A673 (cell line): ENCODE measurements around the gene TMIGD3. TPM values are rescaled to one million over a fixed set of nuclear protein-coding genes. Genes with fewer than 3 reads are reported as not detected.

Experiments used
- BruUV-seq: library from RNA; stranded (reverse); fragments of 400-500 nt; replicated peaks from 2 replicates; lab custom pipeline; 2021; lab: Mats Ljungman, UMichigan
- CTCF ChIA-PET: fragments of 300-600 bp; sonication (Branson Sonifier 250); formaldehyde crosslinking; loops from one replicate; lab custom pipeline; 2022; ENCODE audit warnings: antibody characterized with exemption; lab: Charles Lee
- POLR2A ChIA-PET: fragments of 300-600 bp; sonication (Branson Sonifier 250); formaldehyde crosslinking; loops from one replicate; lab custom pipeline; 2022; ENCODE audit warnings: antibody characterized with exemption; ENCODE audit not compliant: low non-redundant PET; lab: Charles Lee
- DNase-seq: peaks from one replicate; pipeline ENCODE4 v3.0.0-alpha.2; 2015; ENCODE audit warnings: low spot score
- H3K27ac ChIP-seq: fragments of 200-600 bp; sonication (generic); 2 replicates; pipeline ENCODE4 v1.5.1; 2016; ENCODE audit warnings: mixed run types, low read depth, mild to moderate bottlenecking, mixed read lengths, antibody characterized with exemption, low read length; ENCODE audit not compliant: poor library complexity, severe bottlenecking
- H3K27me3 ChIP-seq: fragments of 200-600 bp; sonication (generic); replicated peaks from 2 replicates; pipeline ENCODE4 v1.6.1; 2017; ENCODE audit warnings: mixed run types, low read depth, mild to moderate bottlenecking, mixed read lengths, antibody characterized with exemption, low read length; ENCODE audit not compliant: insufficient read depth, poor library complexity
- H3K36me3 ChIP-seq: fragments of 200-600 bp; sonication (generic); 2 replicates; pipeline ENCODE4 v1.6.1; 2016; ENCODE audit warnings: mixed run types, mild to moderate bottlenecking, mixed read lengths, antibody characterized with exemption, low read length; ENCODE audit not compliant: insufficient read depth, poor library complexity, severe bottlenecking
- H3K4me1 ChIP-seq: fragments of 200-600 bp; sonication (generic); 2 replicates; pipeline ENCODE4 v1.6.1; 2017; ENCODE audit warnings: mixed run types, mild to moderate bottlenecking, mixed read lengths, antibody characterized with exemption, low read length; ENCODE audit not compliant: insufficient read depth, poor library complexity, severe bottlenecking
- H3K4me3 ChIP-seq: fragments of 200-600 bp; sonication (generic); 2 replicates; pipeline ENCODE4 v1.5.1; 2016; ENCODE audit warnings: low read depth, mixed run types, mild to moderate bottlenecking, mixed read lengths, low read length; ENCODE audit not compliant: poor library complexity, severe bottlenecking
- H3K9me3 ChIP-seq: fragments of 200-600 bp; sonication (generic); 2 replicates; pipeline ENCODE4 v1.6.1; 2016; ENCODE audit warnings: mixed run types, low read depth, mild to moderate bottlenecking, mixed read lengths, antibody characterized with exemption, low read length; ENCODE audit not compliant: poor library complexity, severe bottlenecking
- EZH2 ChIP-seq: fragments of 200-600 bp; sonication (generic); IDR thresholded peaks from 2 replicates; pipeline ENCODE4 v1.6.1; 2017; ENCODE audit warnings: borderline replicate concordance, low read depth, mild to moderate bottlenecking, mixed read lengths, antibody characterized with exemption, low read length; ENCODE audit not compliant: poor library complexity, severe bottlenecking
- intact Hi-C: fragments of 100-400 bp; cut with micrococcal nuclease; formaldehyde crosslinking; loops from one replicate; pipeline ENCODE4 v1.10.0; 2022; ENCODE audit not compliant: unreplicated experiment
- total RNA-seq: library from RNA; stranded (reverse); gene quantifications from 2 replicates; pipeline ENCODE4 v1.2.3, GENCODE V29; 2021
- TF ChIP-seq, protein P1 (sequence below): fragments of 300-800, 200-600 bp; sonication (generic); conservative IDR thresholded peaks from 2 replicates; pipeline ENCODE4 v1.5.1; 2017; ENCODE audit warnings: low read depth, mild to moderate bottlenecking, antibody characterized with exemption, low read length, moderate library complexity, mixed read lengths

TMIGD3 gene
- total RNA-seq, 1 experiment from 2014 or later, result not detected

DNA sequence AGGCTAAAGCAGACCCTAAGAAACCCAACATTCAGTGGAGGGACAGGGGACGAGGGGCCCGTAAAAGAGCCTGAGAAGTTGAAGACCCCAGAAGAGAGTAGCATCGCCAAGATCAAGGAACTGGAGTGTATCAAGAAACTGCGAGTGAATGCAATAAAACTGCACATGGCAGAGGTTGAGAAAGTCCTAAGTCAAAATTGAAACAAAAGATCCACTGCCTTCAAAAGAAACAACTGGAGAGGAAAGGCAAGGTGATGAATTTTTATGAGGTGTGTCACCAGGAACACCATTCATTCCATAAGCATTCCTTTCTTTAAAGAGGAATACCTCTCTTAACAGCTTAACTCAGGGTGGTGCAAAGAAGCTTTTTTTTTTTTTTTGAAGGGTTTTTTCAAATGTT lies 38.3 kb upstream of the TMIGD3 start:
- TF ChIP-seq EZH2, result no peak
- TF ChIP-seq, protein P1, sequence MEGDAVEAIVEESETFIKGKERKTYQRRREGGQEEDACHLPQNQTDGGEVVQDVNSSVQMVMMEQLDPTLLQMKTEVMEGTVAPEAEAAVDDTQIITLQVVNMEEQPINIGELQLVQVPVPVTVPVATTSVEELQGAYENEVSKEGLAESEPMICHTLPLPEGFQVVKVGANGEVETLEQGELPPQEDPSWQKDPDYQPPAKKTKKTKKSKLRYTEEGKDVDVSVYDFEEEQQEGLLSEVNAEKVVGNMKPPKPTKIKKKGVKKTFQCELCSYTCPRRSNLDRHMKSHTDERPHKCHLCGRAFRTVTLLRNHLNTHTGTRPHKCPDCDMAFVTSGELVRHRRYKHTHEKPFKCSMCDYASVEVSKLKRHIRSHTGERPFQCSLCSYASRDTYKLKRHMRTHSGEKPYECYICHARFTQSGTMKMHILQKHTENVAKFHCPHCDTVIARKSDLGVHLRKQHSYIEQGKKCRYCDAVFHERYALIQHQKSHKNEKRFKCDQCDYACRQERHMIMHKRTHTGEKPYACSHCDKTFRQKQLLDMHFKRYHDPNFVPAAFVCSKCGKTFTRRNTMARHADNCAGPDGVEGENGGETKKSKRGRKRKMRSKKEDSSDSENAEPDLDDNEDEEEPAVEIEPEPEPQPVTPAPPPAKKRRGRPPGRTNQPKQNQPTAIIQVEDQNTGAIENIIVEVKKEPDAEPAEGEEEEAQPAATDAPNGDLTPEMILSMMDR, result no peak
- Histone ChIP-seq H3K27ac (no peak overlapping the region), H3K9me3 (no peaks in the 10 kb centered on the region), H3K4me3 (no peak overlapping the region), H3K36me3 (no peaks in the 10 kb centered on the region), H3K27me3 (peaks cover 32% of the 10 kb centered on the region), H3K4me1 (no peaks in the 10 kb centered on the region)
- no TSS peak for BruUV-seq
- intact Hi-C loops, result no loop called here
- ChIA-PET CTCF (interaction anchor here (0.6 kb wide), 1 partner anchor 88 kb away, joined by 4 read pairs; no protein-coding TSS in a partner anchor), POLR2A (interaction anchor here (0.6 kb wide), 1 partner anchor 142 kb away, joined by 3 read pairs; no protein-coding TSS in a partner anchor)
- DNase-seq, result no peak

DNA sequence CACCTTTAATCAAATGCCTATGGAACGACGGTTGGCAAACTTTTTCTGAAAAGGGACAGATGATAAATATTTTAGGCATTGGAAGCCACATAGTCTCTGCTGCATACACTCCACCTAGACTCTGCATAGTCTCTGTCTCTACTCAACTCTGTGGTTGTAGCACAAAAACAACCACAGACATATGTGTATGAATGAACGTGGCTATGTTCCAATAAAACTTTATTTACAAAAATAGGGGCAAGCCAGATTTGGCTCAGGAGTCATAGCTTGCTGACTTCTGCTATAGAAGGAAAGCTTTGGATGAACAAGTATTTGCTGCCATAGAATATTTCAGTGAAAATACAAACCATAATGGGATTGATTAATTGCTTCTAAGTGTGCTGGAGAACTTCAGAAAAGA lies 37.5 kb upstream of the TMIGD3 start:
- ChIA-PET POLR2A (no interaction called here), CTCF (no interaction called here)
- TF ChIP-seq, protein P1, result no peak
- TF ChIP-seq EZH2, result no peak
- no peaks in the 10 kb centered on the region for H3K4me1 ChIP-seq
- H3K27ac ChIP-seq, result no peak overlapping the region
- no peak overlapping the region for H3K4me3 ChIP-seq
- no peak for DNase-seq
- intact Hi-C loops, result no loop called here
- no TSS peak for BruUV-seq
- H3K27me3 ChIP-seq, result peaks cover 28% of the 10 kb centered on the region
- H3K36me3 ChIP-seq, result no peaks in the 10 kb centered on the region
- no peaks in the 10 kb centered on the region for H3K9me3 ChIP-seq

DNA sequence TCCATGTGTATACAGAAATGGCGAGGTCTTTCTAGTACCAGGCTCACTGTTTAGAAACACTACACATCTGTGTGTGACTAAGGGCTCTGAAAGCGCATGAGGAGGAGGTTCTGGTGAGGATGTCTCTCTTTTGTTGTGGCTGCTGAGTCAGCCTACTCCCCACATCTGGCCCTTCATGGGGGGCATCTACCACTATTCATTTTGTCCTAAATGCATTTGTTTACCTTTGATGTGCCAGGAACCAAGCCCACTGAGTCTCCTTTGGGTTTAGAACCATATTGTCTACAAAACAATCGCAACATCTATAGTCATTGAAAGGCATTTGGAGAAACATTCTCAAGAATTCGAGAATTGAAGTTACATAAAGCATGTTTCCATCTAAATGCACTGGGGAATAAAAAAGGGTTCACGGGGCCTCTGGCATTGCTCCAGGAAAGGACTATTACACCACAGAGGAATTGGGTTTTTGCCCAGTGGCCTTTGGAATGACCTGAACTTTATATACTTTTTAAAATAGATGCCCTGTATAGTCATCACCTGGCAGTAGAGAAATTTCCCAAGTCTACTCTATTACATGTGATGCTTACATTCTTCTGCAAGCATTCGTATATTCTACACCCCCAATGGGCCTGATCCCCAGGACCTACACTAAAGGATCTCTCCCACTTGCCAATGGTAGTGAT lies 35.1 kb upstream of the TMIGD3 start:
- DNase-seq, result no peak
- no peak overlapping the region for H3K27ac ChIP-seq
- TF ChIP-seq, protein P1, result no peak
- no peak for TF ChIP-seq EZH2
- H3K27me3 ChIP-seq, result peaks cover 26% of the 10 kb centered on the region
- no peaks in the 10 kb centered on the region for H3K9me3 ChIP-seq
- no peaks in the 10 kb centered on the region for H3K36me3 ChIP-seq
- CTCF ChIA-PET, result no interaction called here
- H3K4me1 ChIP-seq, result no peaks in the 10 kb centered on the region
- no TSS peak for BruUV-seq
- H3K4me3 ChIP-seq, result no peak overlapping the region
- intact Hi-C loops, result no loop called here
- POLR2A ChIA-PET, result no interaction called here
